Endothelial cell of umbilical vein (primary cell): ENCODE data around the gene ANKRD44. TPM values are rescaled to one million over a fixed set of nuclear protein-coding genes. Genes with fewer than 3 reads are reported as not detected.

Source experiments
- BruUV-seq: library from RNA; stranded (reverse); fragments of 400-500 nt; replicated peaks from 2 replicates; lab custom pipeline; 2021; lab: Mats Ljungman, UMichigan
- CTCF ChIA-PET: fragments of 300-600, 350-600 bp; sonication (Branson Sonifier 250); formaldehyde crosslinking; loops from one replicate; lab custom pipeline; 2021; ENCODE audit warnings: antibody characterized with exemption, inconsistent platforms; lab: Charles Lee
- POLR2A ChIA-PET: fragments of 300-600, 350-600 bp; sonication (Branson Sonifier 250); formaldehyde crosslinking; loops from one replicate; lab custom pipeline; 2021; ENCODE audit warnings: antibody characterized with exemption, inconsistent platforms; lab: Charles Lee
- DNase-seq: peaks from one replicate; pipeline ENCODE4 v3.0.0-alpha.2; 2011; ENCODE audit warnings: low read depth, low spot score
- FAIRE-seq: peaks from 2 replicates; lab custom pipeline; 2011; peaks lifted over from hg19 to GRCh38; lab: Jason Lieb, UNC
- H2AFZ ChIP-seq: 2 replicates; pipeline ENCODE4 v1.6.0; 2012; ENCODE audit warnings: low read depth, low read length, control low read depth, inconsistent platforms
- H3K27ac ChIP-seq: 2 replicates; pipeline ENCODE4 v1.5.1; 2011; ENCODE audit warnings: low read depth, mild to moderate bottlenecking, control low read depth, low read length, moderate library complexity; ENCODE audit not compliant: insufficient read depth
- H3K27me3 ChIP-seq, 2 experiments: 2 replicates each; pipeline versions ENCODE4 v1.6.0 to v1.6.1; 2011; ENCODE audit warnings: low read length in 2 of 2, mixed read lengths in 1 of 2; ENCODE audit not compliant: control insufficient read depth in 2 of 2, insufficient read depth in 2 of 2
- H3K36me3 ChIP-seq, 2 experiments: 2 replicates in 1 of 2; 3 replicates in 1 of 2; pipeline ENCODE4 v1.5.1; 2011; ENCODE audit warnings: low read length in 2 of 2, mild to moderate bottlenecking in 1 of 2, moderate library complexity in 1 of 2; ENCODE audit not compliant: control insufficient read depth in 2 of 2, insufficient read depth in 2 of 2; ENCODE audit errors: extremely low read depth in 1 of 2
- H3K4me1 ChIP-seq: 3 replicates; pipeline ENCODE4 v1.5.1; 2011; ENCODE audit warnings: mild to moderate bottlenecking, low read length; ENCODE audit not compliant: control insufficient read depth, insufficient read depth; ENCODE audit errors: extremely low read depth
- H3K4me2 ChIP-seq: 2 replicates; pipeline ENCODE4 v1.6.1; 2011; ENCODE audit warnings: low read length, control low read depth, mixed read lengths; ENCODE audit not compliant: insufficient read depth
- H3K4me3 ChIP-seq, 3 experiments: fragments of 200-600 bp in 1 of 3; sonication (generic), shearing (Covaris generic) in 1 of 3; replicated peaks in 1 of 3; 2 replicates each; pipeline ENCODE4 v1.5.1; 2011 to 2016; ENCODE audit warnings: control low read depth in 3 of 3, low read length in 3 of 3, mild to moderate bottlenecking in 2 of 3, inconsistent platforms in 1 of 3, low read depth in 1 of 3, moderate library complexity in 1 of 3; ENCODE audit not compliant: insufficient read depth in 1 of 3
- H3K79me2 ChIP-seq: 2 replicates; pipeline ENCODE4 v1.6.0; 2012; ENCODE audit warnings: low read length, inconsistent platforms; ENCODE audit not compliant: control insufficient read depth, insufficient read depth
- H3K9ac ChIP-seq: replicated peaks from 2 replicates; pipeline ENCODE3; 2011; ENCODE audit warnings: low read length, control low read depth; ENCODE audit not compliant: insufficient read depth; ENCODE audit errors: extremely low read depth
- H3K9me1 ChIP-seq: replicated peaks from 3 replicates; pipeline ENCODE4 v1.6.0; 2011; ENCODE audit warnings: mild to moderate bottlenecking, low read length; ENCODE audit not compliant: control insufficient read depth, insufficient read depth; ENCODE audit errors: extremely low read depth
- H3K9me3 ChIP-seq: replicated peaks from 2 replicates; pipeline ENCODE4 v1.5.1; 2012; ENCODE audit warnings: low read length, inconsistent platforms; ENCODE audit not compliant: control insufficient read depth, insufficient read depth
- H4K20me1 ChIP-seq: replicated peaks from 2 replicates; pipeline ENCODE3; 2011; ENCODE audit warnings: mild to moderate bottlenecking, low read length; ENCODE audit not compliant: control insufficient read depth, insufficient read depth; ENCODE audit errors: extremely low read depth
- GATA2 ChIP-seq: IDR thresholded peaks from 2 replicates; pipeline ENCODE4 v1.7.0; 2011; ENCODE audit warnings: low read depth, mild to moderate bottlenecking, moderate library complexity, mixed read lengths, low read length; ENCODE audit not compliant: insufficient read length, insufficient read depth
- MYC ChIP-seq: IDR thresholded peaks from one replicate; pipeline ENCODE4 v1.6.1; 2011; ENCODE audit warnings: mild to moderate bottlenecking, low read depth, low read length
- POLR2A ChIP-seq: IDR thresholded peaks from 2 replicates; pipeline ENCODE4 v1.6.1; 2012; ENCODE audit warnings: low read depth, mild to moderate bottlenecking, control low read depth, low read length
- dilution Hi-C: fragments of 300-500 bp; cut with MboI; formaldehyde crosslinking; loops from one replicate; pipeline ENCODE4 v1.15.0; 2019; ENCODE audit warnings: low sequenced_read_pairs; ENCODE audit not compliant: extremely low pct_ligation_motif_present
- intact Hi-C: fragments of 100-400 bp; cut with micrococcal nuclease; formaldehyde crosslinking; loops from one replicate; pipeline ENCODE4 v1.10.0; 2022
- polyA plus RNA-seq, 4 experiments: library from polyadenylated mRNA; depleted of rRNA in 3 of 4; stranded (reverse) in 3 of 4; unstranded in 1 of 4; fragments of >200 nt; gene quantifications; 2 replicates each; pipeline versions ENCODE4 v1.2.1 to v1.2.3, GENCODE V29; 2011 to 2012; ENCODE audit warnings: missing spikeins in 1 of 4
- total RNA-seq: library from RNA; stranded (reverse); gene quantifications from 2 replicates; pipeline ENCODE4 v1.2.3, GENCODE V29; 2021

ANKRD44 gene
- total and polyA plus RNA-seq, 2 donors (not counting 3 experiments of a cell fraction or from before 2014, with no cell fraction given): 3.4 to 6.1 TPM

- BruUV-seq: no TSS peak
- Histone ChIP-seq H3K9me1 (no peaks in the 10 kb centered on the region), H2AFZ (no peak overlapping the region), H3K27ac (no peak overlapping the region), H3K36me3 (no peaks in the 10 kb centered on the region), H3K27me3 (no peaks in the 10 kb centered on the region), H3K4me3 (no peak overlapping the region), H3K4me2 (no peak overlapping the region), H3K79me2 (no peaks in the 10 kb centered on the region), H4K20me1 (no peaks in the 10 kb centered on the region), H3K9me3 (no peaks in the 10 kb centered on the region), H3K4me1 (peaks cover 18% of the 10 kb centered on the region), H3K9ac (no peak overlapping the region)
- TF ChIP-seq POLR2A: no peak
- FAIRE-seq (no peak), DNase-seq (no peak)
- dilution Hi-C loops: no loop called here
- ChIA-PET CTCF (interaction anchor here (0.6 to 0.9 kb wide), 2 partner anchors 18 to 178 kb away, joined by 3 to 4 read pairs; no protein-coding TSS in a partner anchor), POLR2A (no interaction called here)
- intact Hi-C loops: no loop called here
These were observed 320.5 kb downstream of the ANKRD44 start for GRCh38 chr2:196990092-196990491.

DNA sequence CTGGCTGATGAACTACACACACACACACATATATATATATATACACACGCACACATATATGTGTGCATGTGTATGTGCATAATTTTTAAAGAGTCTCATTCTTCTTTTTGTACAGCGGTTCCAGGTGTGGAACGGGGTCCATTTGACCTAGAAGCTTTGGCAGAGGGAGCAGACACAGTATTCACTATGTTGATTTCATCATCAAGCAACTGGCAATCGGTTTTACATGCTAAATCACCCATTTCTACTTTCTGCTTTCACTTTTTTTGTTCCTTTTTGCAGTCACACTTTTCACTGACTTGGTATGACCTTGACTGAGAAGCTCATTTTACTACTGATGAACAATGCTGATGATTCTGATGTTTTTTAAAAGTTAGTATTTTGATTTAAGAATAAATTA, 321.1 kb downstream of the ANKRD44 start:
- ChIA-PET POLR2A (no interaction called here), CTCF (interaction anchor here (0.6 to 1.2 kb wide), 4 partner anchors 14 to 179 kb away, joined by 3 to 4 read pairs (median 4); no protein-coding TSS in a partner anchor)
- TF ChIP-seq GATA2 (no peak), POLR2A (no peak), MYC (no peak)
- no TSS peak for BruUV-seq
- Histone ChIP-seq H3K27me3 (no peaks in the 10 kb centered on the region), H4K20me1 (no peaks in the 10 kb centered on the region), H2AFZ (no peak overlapping the region), H3K4me1 (peaks cover 18% of the 10 kb centered on the region), H3K36me3 (no peaks in the 10 kb centered on the region), H3K27ac (no peak overlapping the region), H3K9ac (no peak overlapping the region), H3K4me2 (no peak overlapping the region), H3K9me3 (no peaks in the 10 kb centered on the region), H3K79me2 (no peaks in the 10 kb centered on the region), H3K9me1 (no peaks in the 10 kb centered on the region), H3K4me3 (no peak overlapping the region)
- FAIRE-seq (no peak), DNase-seq (no peak)
- intact Hi-C loops: loop anchor here (2.0 kb wide), 2 partner anchors 23 to 169 kb away; no protein-coding TSS in a partner anchor
- dilution Hi-C loops: no loop called here
